Nephron progenitor cell (in vitro differentiated cells): ENCODE data around the gene NME9.

Experiments
- DNase-seq: peaks from one replicate; pipeline ENCODE4 v3.0.0; 2021
- H3K27ac Mint-ChIP-seq: 2 replicates; pipeline ENCODE4 v1.8.0; 2021; ENCODE audit warnings: mild to moderate bottlenecking, moderate library complexity, mixed read lengths
- H3K27me3 Mint-ChIP-seq: 2 replicates; pipeline ENCODE4 v1.8.0; 2021; ENCODE audit warnings: mild to moderate bottlenecking, low read depth, mixed read lengths; ENCODE audit not compliant: poor library complexity
- H3K36me3 Mint-ChIP-seq: 2 replicates; pipeline ENCODE4 v1.8.0; 2021; ENCODE audit warnings: low read depth, mixed read lengths
- H3K4me1 Mint-ChIP-seq: 2 replicates; pipeline ENCODE4 v1.8.0; 2021; ENCODE audit warnings: mixed read lengths
- H3K4me3 Mint-ChIP-seq: 2 replicates; pipeline ENCODE4 v1.8.0; 2021; ENCODE audit warnings: mild to moderate bottlenecking, moderate library complexity, mixed read lengths
- H3K9me3 Mint-ChIP-seq: 2 replicates; pipeline ENCODE4 v1.8.0; 2021; ENCODE audit warnings: mild to moderate bottlenecking, moderate library complexity, mixed read lengths
- TF ChIP-seq, protein P1 (sequence below): fragments of 200-600 bp; sonication (generic); IDR thresholded peaks from 2 replicates; pipeline ENCODE4 v1.5.0; 2021; ENCODE audit warnings: antibody characterized with exemption

NME9 gene

DNA sequence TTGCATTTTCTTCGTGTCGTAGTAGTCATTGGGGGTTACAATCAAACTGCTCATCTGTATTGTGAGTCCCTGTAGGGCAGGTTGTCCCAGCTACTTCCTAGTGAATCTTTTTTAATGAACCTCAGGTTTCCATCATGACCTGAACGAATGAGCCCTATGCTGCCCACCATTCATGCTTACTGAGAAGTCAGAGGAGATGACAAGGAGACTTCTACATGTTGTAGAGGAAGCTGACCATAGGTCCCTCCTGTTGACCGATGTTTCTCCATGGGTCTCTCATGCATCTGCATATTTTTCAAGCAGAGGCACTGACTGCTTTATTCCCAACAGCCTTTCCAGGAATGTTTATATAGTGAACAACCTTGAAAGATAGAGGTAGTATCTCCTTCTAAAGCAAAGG lies 5.0 kb upstream of the NME9 start:
- TF ChIP-seq, protein P1, sequence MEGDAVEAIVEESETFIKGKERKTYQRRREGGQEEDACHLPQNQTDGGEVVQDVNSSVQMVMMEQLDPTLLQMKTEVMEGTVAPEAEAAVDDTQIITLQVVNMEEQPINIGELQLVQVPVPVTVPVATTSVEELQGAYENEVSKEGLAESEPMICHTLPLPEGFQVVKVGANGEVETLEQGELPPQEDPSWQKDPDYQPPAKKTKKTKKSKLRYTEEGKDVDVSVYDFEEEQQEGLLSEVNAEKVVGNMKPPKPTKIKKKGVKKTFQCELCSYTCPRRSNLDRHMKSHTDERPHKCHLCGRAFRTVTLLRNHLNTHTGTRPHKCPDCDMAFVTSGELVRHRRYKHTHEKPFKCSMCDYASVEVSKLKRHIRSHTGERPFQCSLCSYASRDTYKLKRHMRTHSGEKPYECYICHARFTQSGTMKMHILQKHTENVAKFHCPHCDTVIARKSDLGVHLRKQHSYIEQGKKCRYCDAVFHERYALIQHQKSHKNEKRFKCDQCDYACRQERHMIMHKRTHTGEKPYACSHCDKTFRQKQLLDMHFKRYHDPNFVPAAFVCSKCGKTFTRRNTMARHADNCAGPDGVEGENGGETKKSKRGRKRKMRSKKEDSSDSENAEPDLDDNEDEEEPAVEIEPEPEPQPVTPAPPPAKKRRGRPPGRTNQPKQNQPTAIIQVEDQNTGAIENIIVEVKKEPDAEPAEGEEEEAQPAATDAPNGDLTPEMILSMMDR, result no peak
- no peak overlapping the region for H3K27ac Mint-ChIP-seq
- H3K4me1 Mint-ChIP-seq, result peaks cover 11% of the 10 kb centered on the region

DNA sequence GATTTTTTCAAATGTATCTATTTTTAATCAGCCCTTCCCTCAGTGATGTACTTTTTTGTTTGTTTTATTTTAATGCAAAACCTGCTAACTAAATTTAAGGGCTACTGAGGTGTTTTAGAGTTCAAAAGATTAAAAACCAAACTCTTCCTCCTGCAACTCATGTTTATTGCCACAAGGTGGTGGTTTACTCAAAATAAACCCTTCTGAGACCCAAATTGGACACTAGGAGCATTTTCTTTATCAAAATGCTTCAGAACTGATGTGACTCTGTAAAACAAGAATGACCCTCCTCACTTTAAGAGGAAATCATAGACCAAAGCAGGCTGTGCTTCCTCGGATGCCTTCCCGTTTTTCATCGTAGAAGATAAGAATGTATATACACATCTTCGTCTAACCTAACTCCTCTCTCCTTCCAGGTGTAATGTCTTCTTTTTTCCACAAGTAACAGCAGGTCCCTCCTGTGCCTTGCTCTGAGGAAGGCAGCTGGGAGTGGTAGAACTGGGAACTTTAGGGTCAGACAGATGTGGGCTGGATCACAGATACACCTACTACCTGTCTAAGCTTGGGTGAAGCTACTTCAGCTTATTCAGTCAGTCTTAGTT lies 2.9 kb upstream of the NME9 start:
- no peak overlapping the region for H3K4me3 Mint-ChIP-seq
- no peaks in the 10 kb centered on the region for H3K9me3 Mint-ChIP-seq
- peaks cover 25% of the 10 kb centered on the region for H3K27me3 Mint-ChIP-seq
- no peak for DNase-seq
- TF ChIP-seq, protein P1, result peak; percentile 65
- no peak overlapping the region for H3K27ac Mint-ChIP-seq
- H3K36me3 Mint-ChIP-seq, result no peaks in the 10 kb centered on the region
- peaks cover 17% of the 10 kb centered on the region for H3K4me1 Mint-ChIP-seq

More for the DNA sequence above, 5.0 kb upstream of the NME9 start:
- peaks cover 22% of the 10 kb centered on the region for H3K27me3 Mint-ChIP-seq
- H3K4me3 Mint-ChIP-seq, result no peak overlapping the region
- no peaks in the 10 kb centered on the region for H3K9me3 Mint-ChIP-seq
- H3K36me3 Mint-ChIP-seq, result no peaks in the 10 kb centered on the region
- DNase-seq, result no peak

DNA sequence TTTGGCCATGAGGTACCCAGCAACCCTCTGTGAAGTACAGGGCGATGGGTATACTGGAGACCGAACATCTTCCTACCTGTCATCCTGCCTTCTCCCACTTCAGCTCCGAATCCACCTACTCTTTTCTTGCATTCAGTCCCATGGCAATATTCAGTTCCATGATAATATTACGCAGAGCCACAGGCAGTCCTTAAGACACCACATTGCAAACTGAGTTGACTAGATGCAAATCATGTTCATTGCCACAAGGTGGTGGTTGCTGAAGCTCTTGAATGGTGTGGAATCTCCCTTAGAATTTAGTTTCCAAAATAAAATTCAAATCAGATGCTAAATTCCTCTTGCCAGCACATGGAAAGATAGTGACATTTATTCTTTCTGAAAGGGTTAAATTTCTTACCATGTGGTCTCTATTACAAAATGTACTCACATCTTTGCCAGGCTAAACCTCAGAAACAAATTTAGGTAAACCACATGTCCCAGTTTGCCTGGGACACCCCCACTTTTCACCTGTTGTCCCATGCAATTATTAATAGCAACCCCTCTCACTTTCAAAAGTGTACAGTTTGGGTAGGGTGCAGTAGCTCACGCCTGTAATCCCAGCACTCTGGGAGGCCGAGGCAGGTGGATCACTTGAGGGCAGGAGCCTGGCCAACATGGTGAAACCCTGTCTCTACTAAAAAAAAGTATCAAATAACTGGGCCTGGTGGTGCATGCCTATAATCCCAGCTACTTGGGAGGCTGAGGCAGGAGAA lies 1.7 kb upstream of the NME9 start:
- Mint-ChIP-seq H3K27me3 (peaks cover 26% of the 10 kb centered on the region), H3K4me3 (no peak overlapping the region), H3K9me3 (no peaks in the 10 kb centered on the region), H3K4me1 (peaks cover 17% of the 10 kb centered on the region), H3K36me3 (no peaks in the 10 kb centered on the region), H3K27ac (no peak overlapping the region)
- DNase-seq, result no peak
- TF ChIP-seq, protein P1, result no peak

DNA sequence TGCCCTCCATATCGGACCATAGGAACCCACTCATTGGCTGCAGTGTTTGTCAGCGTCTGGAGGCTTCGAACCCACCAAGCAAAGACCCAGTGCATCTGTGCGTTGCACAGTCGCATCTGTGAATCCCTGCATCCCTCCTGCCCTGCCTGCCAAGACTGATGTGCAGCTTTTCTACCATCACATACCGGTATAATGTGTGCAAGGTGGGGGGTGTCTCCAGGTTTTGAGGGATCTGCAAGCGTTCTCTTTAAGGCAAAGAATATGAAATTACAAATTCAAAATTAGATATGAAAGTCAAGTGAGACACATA lies 288 bp upstream of the NME9 start:
- Mint-ChIP-seq H3K4me3 (peak overlapping the region; percentile 91), H3K27ac (no peak overlapping the region), H3K27me3 (peaks cover 20% of the 10 kb centered on the region), H3K4me1 (peaks cover 17% of the 10 kb centered on the region), H3K36me3 (no peaks in the 10 kb centered on the region), H3K9me3 (no peaks in the 10 kb centered on the region)
- TF ChIP-seq, protein P1, result no peak
- DNase-seq, result no peak

DNA sequence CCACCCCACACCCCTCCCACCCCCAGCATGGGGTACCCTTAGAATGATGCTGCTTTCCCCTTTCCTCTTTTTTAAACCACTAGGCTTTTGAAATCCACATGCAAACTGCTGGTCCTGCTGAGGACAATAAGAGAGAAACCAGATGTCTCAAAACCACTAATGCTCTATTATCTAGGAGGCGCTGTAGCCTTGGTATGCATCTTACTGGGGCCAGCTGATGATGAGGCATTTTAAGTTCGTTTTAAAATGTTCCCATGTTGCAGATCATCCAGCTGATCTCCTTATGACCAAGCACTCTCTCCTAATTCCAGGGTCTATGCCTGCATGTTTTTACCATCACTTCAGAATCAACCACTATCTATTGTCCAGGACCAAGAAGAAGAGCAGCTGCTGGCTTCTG lies 1.3 kb downstream of the NME9 start:
- TF ChIP-seq, protein P1, result no peak
- Mint-ChIP-seq H3K4me3 (peak overlapping the region; percentile 91), H3K36me3 (no peaks in the 10 kb centered on the region), H3K4me1 (peaks cover 17% of the 10 kb centered on the region), H3K27ac (no peak overlapping the region), H3K27me3 (peaks cover 20% of the 10 kb centered on the region), H3K9me3 (no peaks in the 10 kb centered on the region)
- DNase-seq, result no peak

DNA sequence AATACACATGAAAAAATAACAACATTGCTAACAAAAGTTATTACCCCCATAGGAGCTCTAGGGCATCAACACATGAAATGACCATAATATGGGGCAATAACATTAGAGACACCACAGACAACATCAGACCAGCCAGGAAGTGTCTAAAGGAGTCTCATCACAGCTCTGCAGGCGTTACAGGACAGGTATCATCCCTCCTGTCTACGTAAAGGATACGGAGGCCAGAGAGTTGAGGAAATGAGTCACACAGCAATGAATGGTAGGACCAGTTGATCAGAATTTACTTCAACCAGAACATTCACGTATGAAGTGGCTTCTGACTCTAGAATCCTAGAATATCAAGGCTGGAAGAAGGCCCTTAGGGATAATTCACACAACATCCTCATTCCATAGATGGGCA lies 1.8 kb downstream of the NME9 start:
- no peak overlapping the region for H3K27ac Mint-ChIP-seq
- DNase-seq, result no peak
- peaks cover 17% of the 10 kb centered on the region for H3K4me1 Mint-ChIP-seq
- H3K27me3 Mint-ChIP-seq, result peaks cover 15% of the 10 kb centered on the region
- no peaks in the 10 kb centered on the region for H3K9me3 Mint-ChIP-seq
- H3K4me3 Mint-ChIP-seq, result no peak overlapping the region
- TF ChIP-seq, protein P1, result no peak
- no peaks in the 10 kb centered on the region for H3K36me3 Mint-ChIP-seq
